D721Med (cell line): ENCODE data around the gene KRTAP21-1.

ENCODE experiments used
- DNase-seq: peaks from one replicate; pipeline ENCODE4 v3.0.0; 2011; ENCODE audit warnings: low spot score; ENCODE audit not compliant: insufficient read length
- FAIRE-seq: peaks from 2 replicates; lab custom pipeline; 2011; peaks lifted over from hg19 to GRCh38; lab: Jason Lieb, UNC
- CTCF ChIP-seq: IDR thresholded peaks from 2 replicates; pipeline ENCODE4 v1.5.1; 2012; ENCODE audit warnings: mild to moderate bottlenecking, control low read depth; ENCODE audit not compliant: insufficient read depth; ENCODE audit errors: missing control alignments

KRTAP21-1 gene

GRCh38 chr21:30717105-30717504, 38.1 kb downstream of the KRTAP21-1 start:
- no peak for TF ChIP-seq CTCF
- DNase-seq (no peak), FAIRE-seq (no peak)

GRCh38 chr21:30714946-30715345, 40.3 kb downstream of the KRTAP21-1 start:
- no peak for DNase-seq
- no peak for TF ChIP-seq CTCF
- FAIRE-seq = no peak

- DNase-seq (no peak), FAIRE-seq (no peak)
- no peak for TF ChIP-seq CTCF
Observed at GRCh38 chr21:30714456-30714855, 40.8 kb downstream of the KRTAP21-1 start.

DNA sequence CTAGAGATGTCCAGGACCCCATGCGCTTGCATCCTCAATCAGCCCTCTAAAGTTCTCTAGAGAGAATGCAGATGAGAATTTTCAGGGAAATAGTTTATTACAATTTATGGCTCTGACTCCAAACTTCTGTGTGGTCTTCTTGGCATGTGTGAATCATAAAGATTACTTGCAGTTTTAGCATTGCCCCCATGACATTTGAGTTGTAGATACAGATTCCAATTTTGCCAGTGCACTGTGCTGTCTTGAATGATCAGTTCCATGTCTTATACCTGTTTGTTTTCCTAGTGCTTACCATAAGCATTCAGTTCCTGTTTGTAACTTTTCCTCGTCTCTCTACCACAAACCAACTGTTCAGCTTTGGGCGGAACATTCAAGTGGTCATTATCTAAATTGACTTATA, 41.5 kb downstream of the KRTAP21-1 start:
- no peak for FAIRE-seq
- TF ChIP-seq CTCF = no peak
- no peak for DNase-seq

- TF ChIP-seq CTCF = no peak
- FAIRE-seq = no peak
- no peak for DNase-seq
Observed at GRCh38 chr21:30710499-30710898, 44.7 kb downstream of the KRTAP21-1 start.

DNA sequence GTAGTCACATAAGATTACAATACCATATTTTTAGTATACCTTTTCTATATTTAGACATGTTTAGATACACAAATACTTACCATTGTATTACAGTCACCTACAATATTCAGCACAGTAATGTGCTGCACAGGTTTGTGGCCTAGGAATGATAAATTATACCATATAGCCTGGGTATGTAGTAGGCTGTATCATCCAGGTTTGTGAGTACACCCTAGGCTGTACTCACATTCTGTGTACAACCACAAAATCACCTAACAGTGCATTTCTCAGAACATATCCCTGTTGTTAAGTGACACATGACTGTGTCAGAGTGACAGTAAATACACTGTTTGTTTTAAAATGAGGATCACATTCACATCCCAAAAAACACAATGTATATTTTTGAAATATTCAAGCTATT, 47.8 kb downstream of the KRTAP21-1 start:
- no peak for TF ChIP-seq CTCF
- no peak for FAIRE-seq
- DNase-seq = no peak
